HEK293T (cell line): ENCODE data around the gene SCAMP4.

ENCODE experiments used
- ARNT ChIP-seq: fragments of 450-650 bp; IDR thresholded peaks from 2 replicates; pipeline ENCODE4 v1.6.1; 2017; ENCODE audit warnings: mild to moderate bottlenecking
- BHLHE40 ChIP-seq: fragments of 450-650 bp; IDR thresholded peaks from 2 replicates; pipeline ENCODE4 v1.6.1; 2016; ENCODE audit warnings: mild to moderate bottlenecking, moderate library complexity, borderline replicate concordance
- FOXA1 ChIP-seq: fragments of 450-650 bp; IDR thresholded peaks from 2 replicates; pipeline ENCODE4 v1.6.1; 2016; ENCODE audit warnings: mild to moderate bottlenecking
- FOXK2 ChIP-seq: fragments of 450-650 bp; IDR thresholded peaks from 2 replicates; pipeline ENCODE4 v1.6.1; 2016; ENCODE audit warnings: mild to moderate bottlenecking
- FOXM1 ChIP-seq: fragments of 450-650 bp; IDR thresholded peaks from 2 replicates; pipeline ENCODE4 v1.6.1; 2017; ENCODE audit warnings: mild to moderate bottlenecking, borderline replicate concordance
- LEF1 ChIP-seq: fragments of 450-650 bp; IDR thresholded peaks from 2 replicates; pipeline ENCODE4 v1.6.1; 2017; ENCODE audit warnings: mild to moderate bottlenecking, borderline replicate concordance
- SP1 ChIP-seq: fragments of 450-650 bp; IDR thresholded peaks from 2 replicates; pipeline ENCODE4 v1.6.1; 2017
- SUZ12 ChIP-seq: fragments of 450-650 bp; IDR thresholded peaks from 2 replicates; pipeline ENCODE4 v1.6.1; 2016; ENCODE audit warnings: mild to moderate bottlenecking
- TARDBP ChIP-seq: fragments of 450-650 bp; IDR thresholded peaks from 2 replicates; pipeline ENCODE4 v1.6.1; 2016
- ZNF384 ChIP-seq: fragments of 450-650 bp; IDR thresholded peaks from 2 replicates; pipeline ENCODE4 v1.6.1; 2016

DNA sequence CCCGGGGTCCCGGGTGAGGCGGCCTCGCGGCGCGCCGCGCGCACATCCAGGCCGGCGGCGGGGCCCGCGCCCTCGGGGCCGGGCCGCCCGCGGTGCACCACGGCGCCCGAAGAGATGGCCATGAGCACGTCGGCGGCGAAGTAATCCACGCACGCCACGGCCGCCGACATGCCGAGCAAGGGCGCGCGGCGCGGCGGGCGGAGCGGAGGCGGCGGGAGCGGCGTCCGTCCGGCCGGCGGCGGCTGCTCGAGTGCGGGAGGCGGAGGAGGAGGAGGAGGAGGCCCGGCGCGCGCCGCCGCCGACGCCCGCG lies 41.9 kb upstream of the SCAMP4 start, which contains the start of gene KLF16:
- TF ChIP-seq FOXA1 (no peak), ZNF384 (no peak), TARDBP (no peak), BHLHE40 (no peak), FOXM1 (no peak), ARNT (no peak), SP1 (no peak), FOXK2 (no peak), LEF1 (no peak), SUZ12 (no peak)
